ENCODE measurements around the gene POLD2. TPM values are rescaled to one million over a fixed set of nuclear protein-coding genes. Genes with fewer than 3 reads are reported as not detected.

The POLD2 gene
- total and polyA plus RNA-seq, 2 of the 13 experiments (the other 11 are each of a cell fraction or from before 2014, with no cell fraction given): 87.6 to 95.1 TPM

DNA sequence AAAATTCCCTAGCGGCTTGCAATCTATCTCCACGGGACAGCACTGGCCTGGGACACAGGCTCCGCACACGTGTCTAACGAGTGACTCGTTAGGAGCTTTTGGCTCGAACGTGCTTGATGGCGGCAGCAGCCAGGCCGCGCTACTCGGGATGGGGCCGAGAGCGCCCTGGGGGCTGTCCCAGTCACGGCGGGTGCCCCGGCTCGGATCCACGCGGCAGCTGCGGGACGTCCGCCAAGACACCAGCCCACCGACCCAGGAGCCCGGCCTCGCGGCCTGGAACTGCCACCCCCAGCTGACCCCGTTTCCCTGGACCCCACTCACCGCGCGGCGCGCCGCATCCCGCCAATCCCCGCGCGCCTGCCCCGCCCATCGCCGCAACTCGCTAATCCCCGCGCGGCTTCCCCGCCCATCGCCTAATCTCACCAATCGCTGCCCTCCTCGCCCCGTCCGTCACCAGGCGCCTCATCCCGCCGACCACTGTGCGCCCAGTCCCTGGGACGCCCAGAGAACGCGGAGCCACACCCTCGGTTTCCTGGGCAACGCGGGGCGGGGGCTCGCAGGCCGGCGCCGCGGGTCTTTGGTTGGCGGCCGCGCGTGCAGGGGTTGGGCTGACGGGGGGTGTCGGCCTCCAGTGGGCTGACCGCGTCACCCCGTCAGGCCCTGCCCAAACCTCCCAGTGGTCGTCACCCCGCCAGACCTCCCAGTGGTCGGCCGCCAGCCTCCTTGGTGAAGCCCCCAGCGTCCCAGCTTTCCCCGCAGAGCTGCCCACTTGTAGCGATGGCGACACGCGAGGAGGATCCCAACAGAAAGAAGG lies at the start of gene POLD2 (continued):
- TF ChIP-seq FOXA3 (CRISPR knock-in tag; IDR thresholded peaks at IDR 0.05) (no peak), ZNF776 (CRISPR knock-in tag; IDR thresholded peaks at IDR 0.05) (peak; percentile 87; the same call in 1 of the 2 replicates), ZNF678 (CRISPR knock-in tag; IDR thresholded peaks at IDR 0.05) (0 out of 2 replicates have a peak, but pooled peaks have one; percentile 74), CHD4 (IDR thresholded peaks at IDR 0.05; ENCODE audit: borderline replicate concordance, low read length) (no peak), REPIN1 (CRISPR knock-in tag; IDR thresholded peaks at IDR 0.05; ENCODE audit: borderline replicate concordance, low read depth) (peak; percentile 79; the same call in 1 of the 2 replicates), WIZ (CRISPR knock-in tag; IDR thresholded peaks at IDR 0.05) (peak; percentile 62; the same call in 1 of the 2 replicates), HNRNPLL (IDR thresholded peaks at IDR 0.05; ENCODE audit: low read depth, low read length, poor library complexity, severe bottlenecking) (peak; percentile 65), TRIM24 (CRISPR knock-in tag; IDR thresholded peaks at IDR 0.05) (no peak), ZBTB42 (CRISPR knock-in tag; IDR thresholded peaks at IDR 0.05) (peak; percentile 91), SRF (IDR thresholded peaks at IDR 0.05; ENCODE audit: low read depth, low read length) (no peak), CEBPB (IDR thresholded peaks at IDR 0.05; ENCODE audit: borderline replicate concordance, low read depth, low read length) (no peak), CREM (IDR thresholded peaks at IDR 0.05) (no peak; the same call in 1 of the 2 replicates), CREM (CRISPR knock-in tag; IDR thresholded peaks at IDR 0.05) (no peak), IRF2 (CRISPR knock-in tag; IDR thresholded peaks at IDR 0.05) (peak; percentile 54), YY1 (IDR thresholded peaks at IDR 0.05; ENCODE audit: insufficient read depth, insufficient replicate concordance, low read depth, low read length) (peak; percentile 66), ZSCAN25 (CRISPR knock-in tag; IDR thresholded peaks at IDR 0.05) (no peak), RFX3 (CRISPR knock-in tag; IDR thresholded peaks at IDR 0.05) (peak; percentile 83), TSC22D2 (CRISPR knock-in tag; IDR thresholded peaks at IDR 0.05; ENCODE audit: borderline replicate concordance) (0 out of 2 replicates have a peak, but pooled peaks have one; percentile 34)
- TF ChIP-seq, protein P1, sequence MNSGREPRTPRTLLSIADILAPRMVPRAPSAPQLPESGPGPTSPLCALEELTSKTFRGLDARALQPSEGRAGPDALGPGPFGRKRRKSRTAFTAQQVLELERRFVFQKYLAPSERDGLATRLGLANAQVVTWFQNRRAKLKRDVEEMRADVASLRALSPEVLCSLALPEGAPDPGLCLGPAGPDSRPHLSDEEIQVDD (CRISPR knock-in tag; IDR thresholded peaks at IDR 0.05; ENCODE audit: borderline replicate concordance): peak; percentile 46; the same call in 1 of the 2 replicates
- TF ChIP-seq, protein P2, sequence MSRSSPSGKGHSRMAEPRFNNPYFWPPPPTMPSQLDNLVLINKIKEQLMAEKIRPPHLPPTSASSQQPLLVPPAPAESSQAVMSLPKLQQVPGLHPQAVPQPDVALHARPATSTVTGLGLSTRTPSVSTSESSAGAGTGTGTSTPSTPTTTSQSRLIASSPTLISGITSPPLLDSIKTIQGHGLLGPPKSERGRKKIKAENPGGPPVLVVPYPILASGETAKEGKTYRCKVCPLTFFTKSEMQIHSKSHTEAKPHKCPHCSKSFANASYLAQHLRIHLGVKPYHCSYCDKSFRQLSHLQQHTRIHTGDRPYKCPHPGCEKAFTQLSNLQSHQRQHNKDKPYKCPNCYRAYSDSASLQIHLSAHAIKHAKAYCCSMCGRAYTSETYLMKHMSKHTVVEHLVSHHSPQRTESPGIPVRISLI (CRISPR knock-in tag; IDR thresholded peaks at IDR 0.05; ENCODE audit: borderline replicate concordance): no peak
- TF ChIP-seq, protein P3, sequence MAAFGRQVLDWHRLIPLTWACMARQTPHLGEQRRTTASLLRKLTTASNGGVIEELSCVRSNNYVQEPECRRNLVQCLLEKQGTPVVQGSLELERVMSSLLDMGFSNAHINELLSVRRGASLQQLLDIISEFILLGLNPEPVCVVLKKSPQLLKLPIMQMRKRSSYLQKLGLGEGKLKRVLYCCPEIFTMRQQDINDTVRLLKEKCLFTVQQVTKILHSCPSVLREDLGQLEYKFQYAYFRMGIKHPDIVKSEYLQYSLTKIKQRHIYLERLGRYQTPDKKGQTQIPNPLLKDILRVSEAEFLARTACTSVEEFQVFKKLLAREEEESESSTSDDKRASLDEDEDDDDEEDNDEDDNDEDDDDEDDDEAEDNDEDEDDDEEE (CRISPR knock-in tag; IDR thresholded peaks at IDR 0.05): peak; percentile 95; the same call in 1 of the 2 replicates
- TF ChIP-seq, protein P4, sequence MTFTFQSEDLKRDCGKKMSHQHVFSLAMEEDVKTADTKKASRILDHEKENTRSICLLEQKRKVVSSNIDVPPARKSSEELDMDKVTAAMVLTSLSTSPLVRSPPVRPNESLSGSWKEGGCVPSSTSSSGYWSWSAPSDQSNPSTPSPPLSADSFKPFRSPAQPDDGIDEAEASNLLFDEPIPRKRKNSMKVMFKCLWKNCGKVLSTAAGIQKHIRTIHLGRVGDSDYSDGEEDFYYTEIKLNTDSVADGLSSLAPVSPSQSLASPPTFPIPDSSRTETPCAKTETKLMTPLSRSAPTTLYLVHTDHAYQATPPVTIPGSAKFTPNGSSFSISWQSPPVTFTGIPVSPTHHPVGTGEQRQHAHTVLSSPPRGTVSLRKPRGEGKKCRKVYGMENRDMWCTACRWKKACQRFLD (CRISPR knock-in tag; IDR thresholded peaks at IDR 0.05; ENCODE audit: borderline replicate concordance): peak; percentile 91; the same call in 1 of the 2 replicates
- TF ChIP-seq, protein P5, sequence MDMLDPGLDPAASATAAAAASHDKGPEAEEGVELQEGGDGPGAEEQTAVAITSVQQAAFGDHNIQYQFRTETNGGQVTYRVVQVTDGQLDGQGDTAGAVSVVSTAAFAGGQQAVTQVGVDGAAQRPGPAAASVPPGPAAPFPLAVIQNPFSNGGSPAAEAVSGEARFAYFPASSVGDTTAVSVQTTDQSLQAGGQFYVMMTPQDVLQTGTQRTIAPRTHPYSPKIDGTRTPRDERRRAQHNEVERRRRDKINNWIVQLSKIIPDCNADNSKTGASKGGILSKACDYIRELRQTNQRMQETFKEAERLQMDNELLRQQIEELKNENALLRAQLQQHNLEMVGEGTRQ (IDR thresholded peaks at IDR 0.05; ENCODE audit: low read depth, low read length): no peak
- TF ChIP-seq, protein P5 (CRISPR knock-in tag; IDR thresholded peaks at IDR 0.05; ENCODE audit: borderline replicate concordance): peak; percentile 29; the same call in 1 of the 2 replicates
